Activated naive CD4-positive, alpha-beta T cell treated with anti-CD3 and anti-CD28 coated beads for 36 hours (primary cell): ENCODE measurements around the gene LAMP2. TPM values are rescaled to one million over a fixed set of nuclear protein-coding genes. Genes with fewer than 3 reads are reported as not detected.
"Not testable (repeated sequence)": the region's sequence is repeated elsewhere in the genome, so short reads cannot be mapped to it uniquely, and the experiment has no call there.

Experiments
- CTCF ChIA-PET: fragments of 350-600 bp; sonication (Branson Sonifier 250); formaldehyde crosslinking; loops from one replicate; lab custom pipeline; 2021; ENCODE audit warnings: antibody characterized with exemption; lab: Charles Lee
- DNase-seq: peaks from one replicate; pipeline ENCODE4 v3.0.0-alpha.2; 2020
- H3K27ac Mint-ChIP-seq: one replicate; pipeline ENCODE4 v1.8.0; 2021; ENCODE audit warnings: mild to moderate bottlenecking, mixed read lengths
- H3K27me3 Mint-ChIP-seq: one replicate; pipeline ENCODE4 v1.8.0; 2021; ENCODE audit warnings: low read depth, mixed read lengths
- H3K36me3 Mint-ChIP-seq: one replicate; pipeline ENCODE4 v1.8.0; 2021; ENCODE audit warnings: low read depth, mixed read lengths
- H3K4me1 Mint-ChIP-seq: one replicate; pipeline ENCODE4 v1.8.0; 2021; ENCODE audit warnings: low read depth, mixed read lengths
- H3K4me3 Mint-ChIP-seq: one replicate; pipeline ENCODE4 v1.8.0; 2021; ENCODE audit warnings: mild to moderate bottlenecking, moderate library complexity, mixed read lengths
- H3K9me3 Mint-ChIP-seq: one replicate; pipeline ENCODE4 v1.8.0; 2021; ENCODE audit warnings: mixed read lengths
- intact Hi-C: fragments of 100-400 bp; cut with micrococcal nuclease; formaldehyde crosslinking; loops from one replicate; pipeline ENCODE4 v1.15.1; 2023
- total RNA-seq, 2 experiments: library from RNA; stranded (reverse); gene quantifications; one replicate each; pipeline ENCODE4 v1.2.3, GENCODE V29; 2021

The LAMP2 gene
- total RNA-seq, 2 experiments from 2014 or later, result 37.9 to 38.0 TPM

DNA sequence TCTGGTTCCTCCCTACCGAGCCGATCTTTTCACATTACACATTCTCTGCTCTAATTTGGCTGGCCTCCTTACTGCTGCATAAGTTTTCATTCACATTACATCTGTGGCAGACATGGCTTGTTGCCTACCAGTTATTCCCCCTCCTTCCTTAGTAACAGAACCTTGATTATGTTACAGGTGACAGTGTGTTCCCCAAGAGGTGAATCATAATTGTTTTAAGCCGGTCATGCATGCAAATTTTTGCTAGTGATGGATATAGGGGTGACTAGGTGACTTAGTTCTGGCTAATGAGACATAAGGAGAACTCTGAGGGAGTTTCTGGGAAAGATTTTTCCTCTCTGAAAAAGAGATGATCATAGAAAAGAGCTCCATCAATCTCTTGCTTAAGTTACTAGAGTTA is 8.4 kb upstream of the LAMP2 start:
- H3K4me3 Mint-ChIP-seq, result no peak overlapping the region
- intact Hi-C loops, result loop anchor here (1.0 kb wide), 1 partner anchor 8 kb away; no protein-coding TSS in a partner anchor
- CTCF ChIA-PET, result interaction anchor here (0.7 kb wide), 1 partner anchor 16 kb away, joined by 3 read pairs; no protein-coding TSS in a partner anchor

DNA sequence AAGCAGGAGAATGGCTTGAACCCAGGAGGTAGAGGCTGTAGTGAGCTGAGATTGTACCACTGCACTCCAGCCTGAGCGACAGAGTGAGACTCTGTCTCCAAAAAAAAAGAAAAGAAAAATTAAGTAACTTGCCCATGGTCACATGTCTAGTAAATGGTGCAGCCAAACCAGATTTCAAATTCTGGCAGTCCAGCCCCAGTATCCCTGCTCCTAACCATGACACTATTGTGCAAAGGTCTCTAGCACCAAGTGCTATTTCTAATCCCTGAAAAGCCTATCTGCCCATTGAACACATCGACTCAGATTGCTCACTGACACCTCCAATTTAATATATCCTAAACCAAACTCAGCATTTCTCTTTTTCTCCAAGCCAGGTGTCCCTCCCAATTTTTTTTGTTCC is 7.6 kb upstream of the LAMP2 start:
- H3K4me3 Mint-ChIP-seq, result no peak overlapping the region

More for the DNA sequence above, 8.4 kb upstream of the LAMP2 start:
- Mint-ChIP-seq H3K27ac (no peak overlapping the region), H3K36me3 (no peaks in the 10 kb centered on the region), H3K4me1 (no peaks in the 10 kb centered on the region), H3K27me3 (no peaks in the 10 kb centered on the region), H3K9me3 (no peaks in the 10 kb centered on the region)
- DNase-seq, result no peak

DNA sequence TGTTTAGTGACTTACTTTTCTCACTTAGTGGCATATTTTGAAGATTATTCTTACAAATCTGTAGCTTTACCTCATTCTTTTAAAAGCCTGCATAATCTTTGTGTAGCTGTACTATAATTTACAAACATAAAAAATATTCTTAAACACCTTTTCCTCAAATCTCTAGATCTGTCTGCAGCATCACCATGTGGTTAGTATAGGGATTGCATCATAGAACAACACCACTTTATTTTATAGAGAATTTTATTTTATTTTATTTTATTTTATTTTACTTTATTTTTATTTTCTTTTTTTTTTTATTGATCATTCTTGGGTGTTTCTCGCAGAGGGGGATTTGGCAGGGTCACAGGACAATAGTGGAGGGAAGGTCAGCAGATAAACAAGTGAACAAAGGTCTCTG is 6.4 kb upstream of the LAMP2 start:
- H3K27me3 Mint-ChIP-seq, H3K4me1 Mint-ChIP-seq, H3K4me3 Mint-ChIP-seq, H3K9me3 Mint-ChIP-seq, H3K36me3 Mint-ChIP-seq, H3K27ac Mint-ChIP-seq, DNase-seq: not testable (repeated sequence)
- intact Hi-C loops, result loop anchor here (2.0 kb wide), 1 partner anchor 95 kb away; no protein-coding TSS in a partner anchor
- CTCF ChIA-PET, result interaction anchor here (0.6 to 1.7 kb wide), 8 partner anchors 11 to 177 kb away, joined by 3 to 9 read pairs (median 4); no protein-coding TSS in a partner anchor

More for the DNA sequence above, 7.6 kb upstream of the LAMP2 start:
- Mint-ChIP-seq H3K36me3 (no peaks in the 10 kb centered on the region), H3K4me1 (no peaks in the 10 kb centered on the region), H3K27me3 (no peaks in the 10 kb centered on the region), H3K9me3 (no peaks in the 10 kb centered on the region), H3K27ac (no peak overlapping the region)
- intact Hi-C loops, result loop anchor here (1.0 kb wide), 1 partner anchor 9 kb away; no protein-coding TSS in a partner anchor
- no peak for DNase-seq
- CTCF ChIA-PET, result interaction anchor here (0.7 to 1.7 kb wide), 3 partner anchors 24 to 202 kb away, joined by 3 to 9 read pairs (median 3); no protein-coding TSS in a partner anchor

DNA sequence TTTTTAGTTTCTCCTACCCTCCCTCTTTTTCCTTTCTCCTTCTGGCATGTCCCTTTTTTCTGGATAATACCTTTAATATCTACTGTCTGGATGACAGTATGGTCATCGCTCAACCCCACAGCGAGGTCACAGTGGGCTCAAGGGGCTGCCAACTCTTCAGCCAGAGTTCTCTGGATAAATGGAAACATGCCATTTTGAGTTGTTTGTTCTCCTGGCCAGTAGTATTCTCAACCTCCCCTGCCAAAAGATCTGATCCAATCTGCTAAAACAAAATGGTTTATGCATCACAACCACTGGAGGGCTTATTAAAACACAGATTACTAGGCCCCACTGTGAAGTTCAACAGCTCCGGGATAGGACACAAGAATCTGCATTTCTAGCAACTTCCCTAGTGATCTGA is 5.0 kb upstream of the LAMP2 start:
- Mint-ChIP-seq H3K9me3 (no peaks in the 10 kb centered on the region), H3K36me3 (no peaks in the 10 kb centered on the region), H3K4me3 (no peak overlapping the region), H3K27me3 (no peaks in the 10 kb centered on the region), H3K27ac (no peak overlapping the region), H3K4me1 (no peaks in the 10 kb centered on the region)
- DNase-seq, result no peak
- intact Hi-C loops, result loop anchor here (2.0 kb wide), 1 partner anchor 93 kb away; no protein-coding TSS in a partner anchor
- CTCF ChIA-PET, result interaction anchor here (0.8 to 1.2 kb wide), 2 partner anchors 17 to 93 kb away, joined by 3 to 5 read pairs; no protein-coding TSS in a partner anchor

DNA sequence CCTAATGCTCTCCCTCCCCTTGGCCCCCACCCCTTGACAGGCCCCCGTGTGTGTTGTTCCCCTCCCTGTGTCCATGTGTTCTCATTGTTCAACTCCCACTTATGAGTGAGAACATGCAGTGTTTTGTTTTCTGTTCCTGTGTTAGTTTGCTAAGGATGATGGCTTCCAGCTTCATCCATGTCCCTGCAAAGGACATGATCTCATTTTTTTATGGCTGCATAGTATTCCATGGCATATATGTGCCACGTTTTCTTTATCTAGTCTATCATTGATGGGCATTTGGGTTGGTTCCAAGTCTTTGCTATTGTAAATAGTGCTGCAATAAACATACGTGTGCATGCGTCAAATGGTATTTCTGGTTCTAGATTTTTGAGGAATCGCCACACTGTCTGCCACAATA is 561 bp upstream of the LAMP2 start:
- H3K27ac Mint-ChIP-seq, H3K27me3 Mint-ChIP-seq, H3K36me3 Mint-ChIP-seq, H3K9me3 Mint-ChIP-seq, DNase-seq, CTCF ChIA-PET: not testable (repeated sequence)
- Mint-ChIP-seq H3K4me1 (peaks cover 12% of the 10 kb centered on the region), H3K4me3 (peak overlapping the region; percentile 72)
- intact Hi-C loops, result loop anchor here (1.0 to 5.0 kb wide), 3 partner anchors 16 to 162 kb away; partner anchors contain the start of gene CUL4B

DNA sequence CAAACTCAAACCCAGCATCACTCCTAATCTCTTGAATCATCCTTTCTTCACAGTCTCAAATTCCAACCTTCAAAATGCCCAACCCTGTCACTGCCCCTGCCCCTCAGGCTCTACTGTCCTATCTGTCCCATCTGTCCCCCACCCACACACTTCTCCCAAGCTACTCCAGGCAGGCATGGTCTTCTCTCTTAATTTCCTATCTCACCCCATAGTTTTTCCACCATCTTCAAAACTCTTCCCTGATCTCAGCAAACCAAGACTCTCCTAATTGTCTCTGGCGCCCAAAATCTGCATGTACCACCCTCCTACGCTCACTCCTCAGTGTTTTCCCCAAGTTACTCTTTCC is 644 bp downstream of the LAMP2 start:
- H3K4me3 Mint-ChIP-seq, result peak overlapping the region; percentile 86
- no peaks in the 10 kb centered on the region for H3K9me3 Mint-ChIP-seq
- H3K27ac Mint-ChIP-seq, result peak overlapping the region; percentile 91
- H3K4me1 Mint-ChIP-seq, result peaks cover 15% of the 10 kb centered on the region
- H3K36me3 Mint-ChIP-seq, result no peaks in the 10 kb centered on the region
- H3K27me3 Mint-ChIP-seq, result no peaks in the 10 kb centered on the region
- CTCF ChIA-PET, result interaction anchor here (1.1 kb wide), 1 partner anchor 11 kb away, joined by 5 read pairs; no protein-coding TSS in a partner anchor
- intact Hi-C loops, result loop anchor here (1.0 to 5.0 kb wide), 4 partner anchors 11 to 218 kb away; partner anchors contain the start of genes CUL4B and ZBTB33
- DNase-seq, result no peak

DNA sequence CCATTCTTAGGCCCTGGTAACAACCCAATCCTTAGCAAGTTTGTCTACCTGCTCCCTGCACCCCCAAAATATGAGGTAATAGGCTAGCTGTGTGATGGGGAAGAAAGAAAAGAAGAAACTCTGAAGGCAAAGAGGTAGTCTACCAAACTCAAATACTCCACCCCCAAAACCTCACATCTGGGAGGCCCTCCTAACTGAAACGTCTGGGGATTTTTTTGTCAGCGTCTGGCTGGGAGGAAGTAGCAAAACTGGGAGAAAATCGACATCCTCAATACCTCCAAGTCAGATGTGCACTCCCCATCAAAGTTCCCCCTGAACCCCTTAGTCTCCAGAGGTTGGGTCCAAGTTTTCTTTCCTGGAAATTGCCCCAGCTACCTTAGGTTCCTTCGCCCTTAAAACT is 1.0 kb downstream of the LAMP2 start:
- Mint-ChIP-seq H3K4me1 (peaks cover 18% of the 10 kb centered on the region), H3K9me3 (no peaks in the 10 kb centered on the region), H3K36me3 (no peaks in the 10 kb centered on the region), H3K4me3 (peak overlapping the region; percentile 86), H3K27ac (peak overlapping the region; percentile 91), H3K27me3 (no peaks in the 10 kb centered on the region)
- intact Hi-C loops, result loop anchor here (1.0 to 5.0 kb wide), 4 partner anchors 11 to 218 kb away; partner anchors contain the start of genes CUL4B and ZBTB33
- peak; percentile 35 for DNase-seq
- CTCF ChIA-PET, result interaction anchor here (1.1 kb wide), 1 partner anchor 11 kb away, joined by 5 read pairs; no protein-coding TSS in a partner anchor

DNA sequence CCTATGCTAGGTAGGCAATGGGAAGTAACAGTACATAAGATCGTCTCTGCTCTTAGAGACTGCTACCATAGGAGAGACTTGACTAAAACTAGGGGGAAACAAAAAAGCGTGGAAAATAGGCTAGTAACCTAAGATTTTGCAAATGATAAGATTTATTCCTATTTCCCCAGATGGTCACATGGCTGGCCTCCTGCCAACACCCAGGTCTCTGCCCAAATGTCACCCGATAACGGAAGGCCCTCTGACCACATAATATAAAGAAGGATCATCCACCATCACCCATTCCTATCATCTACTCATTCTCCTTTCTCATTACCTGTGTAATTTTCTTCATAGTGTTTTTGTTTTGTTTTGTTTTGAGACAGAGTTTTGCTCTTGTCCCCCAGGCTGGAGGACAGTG is 4.7 kb downstream of the LAMP2 start:
- Mint-ChIP-seq H3K36me3 (no peaks in the 10 kb centered on the region), H3K4me1 (peaks cover 28% of the 10 kb centered on the region), H3K27me3 (no peaks in the 10 kb centered on the region), H3K27ac (no peak overlapping the region), H3K9me3 (no peaks in the 10 kb centered on the region), H3K4me3 (no peak overlapping the region)
- DNase-seq, result no peak
- CTCF ChIA-PET, result interaction anchor here (1.3 kb wide), 1 partner anchor 12 kb away, joined by 4 read pairs; no protein-coding TSS in a partner anchor
- intact Hi-C loops, result no loop called here

DNA sequence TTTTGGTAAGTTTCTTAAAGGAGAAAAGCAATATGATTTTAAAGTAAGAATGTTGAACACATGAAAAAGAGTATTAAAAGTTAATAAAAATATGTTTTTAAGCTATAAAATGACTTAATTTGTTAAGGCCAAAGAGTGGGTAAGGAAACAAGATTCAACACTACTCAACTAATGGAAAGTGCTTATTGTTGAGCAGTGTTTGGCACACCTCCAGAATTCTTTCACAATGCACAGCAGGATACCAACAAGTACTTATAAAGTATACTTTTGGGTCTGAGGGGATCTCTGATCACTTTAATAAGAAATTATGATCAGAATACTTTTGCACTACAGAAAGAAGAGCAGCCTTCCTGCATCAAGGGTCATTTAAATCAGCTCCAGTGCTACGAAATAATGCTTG is 5.9 kb downstream of the LAMP2 start:
- Mint-ChIP-seq H3K27ac (no peak overlapping the region), H3K4me1 (peaks cover 38% of the 10 kb centered on the region), H3K4me3 (no peak overlapping the region), H3K36me3 (no peaks in the 10 kb centered on the region), H3K9me3 (no peaks in the 10 kb centered on the region), H3K27me3 (no peaks in the 10 kb centered on the region)
- CTCF ChIA-PET, result interaction anchor here (0.7 to 1.0 kb wide), 2 partner anchors 11 to 1481 kb away, joined by 3 to 4 read pairs; no protein-coding TSS in a partner anchor
- intact Hi-C loops, result no loop called here
- DNase-seq, result no peak

DNA sequence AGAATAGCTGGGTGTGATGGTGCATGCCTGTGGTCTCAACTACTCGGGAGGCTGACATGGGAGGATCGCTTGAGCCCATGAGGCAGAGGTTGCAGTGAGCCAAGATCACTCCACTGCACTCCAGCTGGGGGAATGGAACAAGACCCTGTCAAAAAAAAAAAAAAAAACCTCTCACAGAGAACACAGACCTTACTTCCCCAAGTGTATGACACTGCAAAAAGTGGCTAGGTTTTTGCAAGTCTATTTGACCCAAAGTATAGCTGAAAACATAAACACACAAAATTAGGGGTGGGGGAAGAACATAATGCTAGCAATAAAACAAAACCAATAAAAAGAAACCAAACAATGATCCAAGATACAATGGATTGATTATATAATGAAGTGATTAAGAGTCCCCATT is 6.7 kb downstream of the LAMP2 start:
- Mint-ChIP-seq H3K4me3 (no peak overlapping the region), H3K9me3 (no peaks in the 10 kb centered on the region), H3K27ac (no peak overlapping the region), H3K27me3 (no peaks in the 10 kb centered on the region), H3K4me1 (peaks cover 41% of the 10 kb centered on the region), H3K36me3 (no peaks in the 10 kb centered on the region)
- DNase-seq, result no peak
- CTCF ChIA-PET, result interaction anchor here (0.7 to 1.3 kb wide), 3 partner anchors 10 to 1480 kb away, joined by 3 to 4 read pairs (median 3); no protein-coding TSS in a partner anchor
- intact Hi-C loops, result no loop called here

DNA sequence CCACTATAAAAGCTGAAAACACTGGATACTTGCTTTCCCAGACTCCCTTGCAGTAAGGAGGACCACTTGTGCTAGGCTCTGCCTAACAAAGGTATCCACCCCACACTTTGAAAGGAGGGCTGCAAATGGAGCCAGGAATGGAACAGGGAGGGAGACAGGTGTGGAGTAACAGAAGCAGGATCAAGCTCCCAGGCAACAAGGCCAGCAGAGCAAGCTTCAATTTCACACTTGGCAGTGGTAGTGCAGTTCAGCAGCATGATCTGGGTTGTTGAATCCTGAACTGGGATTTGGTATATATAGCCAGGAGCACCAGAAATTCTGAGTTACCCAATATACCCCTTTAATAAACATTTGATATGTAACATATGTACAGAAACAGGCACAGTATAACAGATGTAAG is 9.8 kb downstream of the LAMP2 start:
- CTCF ChIA-PET, result no interaction called here
- no peak for DNase-seq
- H3K4me1 Mint-ChIP-seq, result peaks cover 42% of the 10 kb centered on the region
- H3K9me3 Mint-ChIP-seq, result no peaks in the 10 kb centered on the region
- H3K27ac Mint-ChIP-seq, result no peak overlapping the region
- no peaks in the 10 kb centered on the region for H3K36me3 Mint-ChIP-seq
- intact Hi-C loops, result no loop called here
- no peak overlapping the region for H3K4me3 Mint-ChIP-seq
- no peaks in the 10 kb centered on the region for H3K27me3 Mint-ChIP-seq

DNA sequence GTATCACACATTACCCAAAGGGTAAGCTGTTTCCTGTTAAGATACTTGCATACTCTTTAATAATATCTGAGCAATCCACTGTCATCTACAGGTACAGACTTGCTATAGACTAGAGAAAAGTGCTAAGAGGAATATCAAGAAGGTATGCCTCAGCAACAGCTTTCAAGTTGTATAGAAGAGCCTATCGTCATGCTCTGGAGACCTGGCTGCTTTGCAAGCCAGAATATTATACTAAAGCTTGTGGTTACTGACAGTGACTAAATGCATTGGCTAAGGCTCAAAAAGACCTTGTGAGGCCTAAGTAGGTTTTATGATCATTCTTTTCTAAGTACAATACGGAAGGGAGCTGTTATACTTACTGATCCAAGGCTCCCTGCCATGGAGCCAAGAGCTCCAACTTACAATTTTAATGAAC is 11.3 kb downstream of the LAMP2 start:
- Mint-ChIP-seq H3K9me3 (no peaks in the 10 kb centered on the region), H3K4me3 (no peak overlapping the region), H3K36me3 (peaks cover 4% of the 10 kb centered on the region), H3K27ac (peak overlapping the region; percentile 59), H3K27me3 (no peaks in the 10 kb centered on the region), H3K4me1 (peaks cover 44% of the 10 kb centered on the region)
- DNase-seq, result peak; percentile 9
- intact Hi-C loops, result loop anchor here (1.0 kb wide), 2 partner anchors 11 to 28 kb away; no protein-coding TSS in a partner anchor
- CTCF ChIA-PET, result interaction anchor here (0.8 to 2.1 kb wide), 3 partner anchors 10 to 32 kb away, joined by 3 to 5 read pairs (median 4); no protein-coding TSS in a partner anchor
